ENCODE results near the gene SNX18.

The SNX18 gene

DNA sequence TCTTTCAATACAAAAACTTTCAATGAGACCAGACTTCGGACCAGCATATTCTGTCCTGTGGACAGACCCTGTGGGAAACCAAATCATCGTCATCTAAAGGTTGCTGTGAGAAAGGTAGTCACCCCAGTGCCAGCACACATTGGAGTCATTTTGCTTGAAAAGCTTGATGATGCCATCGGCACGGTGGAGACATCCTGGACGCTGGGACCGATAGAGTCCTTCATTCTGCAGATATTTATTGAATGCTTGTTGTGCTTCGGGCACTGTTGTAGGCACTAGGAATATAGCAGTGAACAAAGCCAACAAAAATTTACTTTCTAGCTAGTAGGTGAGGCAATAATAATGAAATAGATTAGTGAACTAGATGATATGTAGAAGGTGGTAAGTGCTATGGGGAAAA lies 34.9 kb downstream of the SNX18 start:
- TF ChIP-seq, protein P1, sequence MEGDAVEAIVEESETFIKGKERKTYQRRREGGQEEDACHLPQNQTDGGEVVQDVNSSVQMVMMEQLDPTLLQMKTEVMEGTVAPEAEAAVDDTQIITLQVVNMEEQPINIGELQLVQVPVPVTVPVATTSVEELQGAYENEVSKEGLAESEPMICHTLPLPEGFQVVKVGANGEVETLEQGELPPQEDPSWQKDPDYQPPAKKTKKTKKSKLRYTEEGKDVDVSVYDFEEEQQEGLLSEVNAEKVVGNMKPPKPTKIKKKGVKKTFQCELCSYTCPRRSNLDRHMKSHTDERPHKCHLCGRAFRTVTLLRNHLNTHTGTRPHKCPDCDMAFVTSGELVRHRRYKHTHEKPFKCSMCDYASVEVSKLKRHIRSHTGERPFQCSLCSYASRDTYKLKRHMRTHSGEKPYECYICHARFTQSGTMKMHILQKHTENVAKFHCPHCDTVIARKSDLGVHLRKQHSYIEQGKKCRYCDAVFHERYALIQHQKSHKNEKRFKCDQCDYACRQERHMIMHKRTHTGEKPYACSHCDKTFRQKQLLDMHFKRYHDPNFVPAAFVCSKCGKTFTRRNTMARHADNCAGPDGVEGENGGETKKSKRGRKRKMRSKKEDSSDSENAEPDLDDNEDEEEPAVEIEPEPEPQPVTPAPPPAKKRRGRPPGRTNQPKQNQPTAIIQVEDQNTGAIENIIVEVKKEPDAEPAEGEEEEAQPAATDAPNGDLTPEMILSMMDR (IDR thresholded peaks at IDR 0.05; ENCODE audit: extremely low read depth, missing control alignments), result no peak
- DNase-seq (ENCODE audit: low spot score), result no peak

DNA sequence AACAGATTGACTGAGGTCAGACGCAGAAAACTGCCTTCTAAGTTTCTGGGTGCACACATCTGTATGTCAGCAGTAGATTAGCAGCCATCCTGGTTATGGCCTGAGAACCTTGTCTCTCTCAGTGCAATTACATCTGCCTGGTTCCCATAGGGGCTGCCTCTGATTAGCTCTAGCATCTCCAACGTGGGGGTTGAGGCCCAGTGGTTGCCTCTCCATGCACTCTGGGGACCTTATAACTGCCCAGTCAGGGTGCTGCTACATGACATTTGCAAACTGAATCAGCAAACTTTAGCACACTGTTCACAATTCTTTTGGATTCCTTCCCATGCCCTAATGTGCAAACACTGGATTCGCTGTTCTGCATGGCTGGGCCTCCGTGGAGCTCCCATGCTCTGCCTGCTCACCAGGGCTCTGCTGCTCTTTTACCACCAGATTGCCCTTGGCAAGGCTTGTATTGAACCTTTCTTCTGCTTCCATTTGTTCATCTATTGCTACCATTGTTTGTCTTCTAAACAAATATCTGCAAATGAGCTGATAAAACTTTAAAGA lies 36.2 kb downstream of the SNX18 start:
- DNase-seq (ENCODE audit: low spot score), result no peak
- TF ChIP-seq, protein P1 (IDR thresholded peaks at IDR 0.05; ENCODE audit: extremely low read depth, missing control alignments), result no peak

DNA sequence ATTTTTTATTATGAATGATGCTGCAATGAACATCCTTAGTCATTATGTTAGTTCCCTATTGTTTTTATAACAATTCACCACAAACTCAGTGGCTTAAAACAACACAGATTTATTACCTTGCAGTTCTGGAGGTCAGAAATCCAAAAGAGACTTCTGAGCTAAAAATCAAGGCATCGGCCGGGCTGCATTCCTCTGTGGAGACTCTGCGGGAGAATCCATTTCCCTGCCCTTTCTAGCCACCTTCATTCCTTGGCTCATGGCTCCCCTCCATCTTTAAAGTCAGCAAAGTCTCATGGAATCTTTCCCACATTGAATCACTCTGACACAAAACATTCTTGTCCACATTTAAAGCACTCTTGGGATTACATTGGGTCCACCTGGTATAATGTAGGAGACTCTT lies 38.6 kb downstream of the SNX18 start:
- TF ChIP-seq, protein P1 (IDR thresholded peaks at IDR 0.05; ENCODE audit: extremely low read depth, missing control alignments), result no peak

DNA sequence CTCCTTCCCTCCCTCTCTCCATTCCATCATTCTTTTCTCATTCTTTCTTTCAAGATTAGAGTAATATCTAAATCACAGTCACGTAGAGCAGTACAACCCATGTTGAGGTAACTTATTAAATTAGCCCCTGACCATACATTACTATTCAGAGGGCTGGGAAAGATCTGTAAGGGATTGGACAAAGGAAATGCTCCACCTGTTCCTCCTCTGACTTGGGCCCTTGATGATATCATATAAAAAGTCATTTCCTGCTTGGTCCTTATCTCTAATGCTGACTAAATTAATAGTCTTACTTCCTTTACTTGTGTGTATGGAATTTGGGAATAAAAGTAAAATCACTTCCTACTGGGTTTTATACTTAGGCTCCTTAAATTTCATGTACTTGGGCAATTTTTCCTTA lies 40.8 kb downstream of the SNX18 start:
- TF ChIP-seq, protein P1 (IDR thresholded peaks at IDR 0.05; ENCODE audit: extremely low read depth, missing control alignments), result no peak
- no peak for DNase-seq (ENCODE audit: low spot score)

More for the DNA sequence above, 38.6 kb downstream of the SNX18 start:
- DNase-seq (ENCODE audit: low spot score), result no peak

DNA sequence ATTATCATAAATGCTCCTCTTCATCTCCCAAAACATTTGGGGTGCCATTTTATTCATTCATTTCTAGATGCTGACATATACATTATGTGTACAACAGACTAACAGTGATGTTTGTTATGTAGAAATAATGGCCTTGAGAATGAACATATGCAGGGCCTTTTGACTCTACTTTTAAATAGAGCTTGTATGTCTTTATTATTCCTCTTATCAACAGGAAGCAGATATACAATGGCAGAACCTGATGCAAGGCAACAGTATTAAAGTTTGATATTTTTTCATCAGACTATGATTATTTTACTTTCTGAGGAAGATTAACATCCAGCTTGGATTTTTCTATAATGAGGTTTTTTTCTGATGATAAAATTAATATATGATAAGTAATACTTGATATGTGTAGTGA lies 44.1 kb downstream of the SNX18 start:
- TF ChIP-seq, protein P1 (IDR thresholded peaks at IDR 0.05; ENCODE audit: extremely low read depth, missing control alignments), result no peak
- no peak for DNase-seq (ENCODE audit: low spot score)

DNA sequence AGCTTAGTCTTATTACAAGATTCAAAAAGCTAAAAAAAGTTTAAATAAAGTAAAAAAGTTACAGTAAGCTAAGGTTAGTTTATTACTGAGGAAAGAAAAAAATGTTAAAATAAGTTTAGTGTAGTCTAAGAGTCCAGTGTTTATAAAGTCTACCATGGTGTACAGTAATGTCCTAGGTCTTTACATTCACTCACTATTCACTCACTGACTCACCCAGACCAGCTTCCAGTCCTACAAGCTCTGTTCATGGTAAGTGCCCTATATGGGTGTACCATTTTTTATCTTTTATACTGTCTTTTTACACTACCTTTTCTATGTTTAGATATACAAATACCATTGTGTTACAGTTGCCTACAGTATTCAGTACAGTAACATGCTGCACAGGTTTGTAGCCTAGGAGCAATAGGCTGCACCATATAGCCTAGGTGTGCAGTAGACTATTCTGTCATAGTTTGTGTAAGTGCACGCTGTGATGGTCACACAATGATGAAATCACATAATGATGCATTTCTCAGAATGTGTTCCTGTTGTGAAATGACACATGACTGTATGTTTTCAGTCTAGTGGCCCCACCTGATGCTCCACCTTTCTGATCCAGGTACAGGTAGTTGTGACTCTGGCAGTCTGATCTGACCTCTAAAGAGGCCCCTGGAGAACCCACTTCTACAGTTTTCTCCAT lies 45.7 kb downstream of the SNX18 start:
- TF ChIP-seq, protein P1 (IDR thresholded peaks at IDR 0.05; ENCODE audit: extremely low read depth, missing control alignments), result no peak
- DNase-seq (ENCODE audit: low spot score), result no peak

DNA sequence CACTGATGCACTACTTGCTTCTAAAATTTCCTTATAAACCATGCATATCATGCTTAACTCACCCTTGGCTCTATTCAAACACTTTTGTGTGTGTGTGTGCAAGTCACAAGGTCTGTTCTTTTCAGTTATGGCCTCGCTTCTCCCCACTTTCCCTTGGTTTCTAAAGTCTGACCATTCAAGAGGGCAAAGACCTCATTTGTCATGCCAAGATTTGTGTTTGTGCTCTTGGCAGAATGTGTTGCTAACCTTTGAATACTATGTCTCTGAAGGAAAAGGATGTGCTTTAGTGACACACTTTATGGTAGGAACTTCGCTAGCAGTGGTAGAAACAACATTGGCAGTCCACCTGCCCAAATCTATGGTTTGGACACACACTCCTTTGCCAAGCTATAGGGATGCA lies 50.4 kb downstream of the SNX18 start:
- TF ChIP-seq, protein P1 (IDR thresholded peaks at IDR 0.05; ENCODE audit: extremely low read depth, missing control alignments), result no peak
- DNase-seq (ENCODE audit: low spot score), result no peak

Data from GM20000 (cell line).